A549 (cell line): ENCODE data around the gene GABBR2. TPM values are rescaled to one million over a fixed set of nuclear protein-coding genes. Genes with fewer than 3 reads are reported as not detected.

Experiments used
- ATAC-seq, 2 experiments: fragments of 200-7000 bp in 1 of 2; fragments of >200 bp in 1 of 2; cut with Nextera tagmentation in 1 of 2; cut with Tn5 transposase in 1 of 2; 3 replicates each; pipeline versions ENCODE4 v1.8.0 to v1.9.1; 2018 to 2020; ENCODE audit warnings: mild to moderate bottlenecking in 1 of 2, moderate library complexity in 1 of 2
- CTCF ChIA-PET: fragments of 300-600 bp; sonication (Branson Sonifier 250); formaldehyde crosslinking; extraction: SDS; loops from one replicate; lab custom pipeline; 2021; ENCODE audit warnings: antibody characterized with exemption, inconsistent platforms; lab: Yijun Ruan, JAX
- POLR2A ChIA-PET: fragments of 350-600 bp; formaldehyde crosslinking; extraction: SDS; loops from one replicate; lab custom pipeline; 2021; ENCODE audit warnings: antibody characterized with exemption, inconsistent platforms; lab: Yijun Ruan, JAX
- DNase-seq, 2 experiments: peaks; one replicate each; pipeline versions ENCODE4 v3.0.0 to v3.0.0-alpha.2; 2011 to 2016; ENCODE audit warnings: low read depth in 1 of 2, low spot score in 1 of 2
- FAIRE-seq: peaks from 2 replicates; lab custom pipeline; 2011; peaks lifted over from hg19 to GRCh38; lab: Jason Lieb, UNC
- H3K27ac ChIP-seq, 2 experiments: fragments of >200 bp; sonication (Bioruptor Twin); formaldehyde crosslinking; 3 replicates each; pipeline ENCODE4 v1.5.1; 2016 to 2017
- H3K4me1 ChIP-seq: fragments of >200 bp; sonication (Bioruptor Twin); formaldehyde crosslinking; 3 replicates; pipeline ENCODE4 v1.6.1; 2016
- H3K4me2 ChIP-seq: fragments of >200 bp; sonication (Bioruptor Twin); formaldehyde crosslinking; 3 replicates; pipeline ENCODE4 v1.6.1; 2016
- H3K4me3 ChIP-seq: fragments of >200 bp; sonication (Bioruptor Twin); formaldehyde crosslinking; 3 replicates; pipeline ENCODE4 v1.5.1; 2016
- H3K9me3 ChIP-seq: fragments of >200 bp; sonication (Bioruptor Twin); formaldehyde crosslinking; 3 replicates; pipeline ENCODE4 v1.6.1; 2016
- CBX8 ChIP-seq: fragments of 200-600 bp; sonication (generic); IDR thresholded peaks from 2 replicates; pipeline ENCODE4 v1.6.1; 2016
- EHF ChIP-seq: fragments of 250-450 bp; sonication (Bioruptor Pico); IDR thresholded peaks from 2 replicates; pipeline ENCODE4 v1.5.0; 2020; ENCODE audit warnings: mild to moderate bottlenecking
- EHMT2 ChIP-seq: fragments of 200-600 bp; sonication (generic); IDR thresholded peaks from 2 replicates; pipeline ENCODE4 v1.6.1; 2016; ENCODE audit warnings: antibody characterized with exemption, low read depth, mild to moderate bottlenecking, moderate library complexity
- ELK1 ChIP-seq: fragments of 150-350 bp; IDR thresholded peaks from 2 replicates; pipeline ENCODE4 v1.6.1; 2014; ENCODE audit warnings: low read depth, mild to moderate bottlenecking, low read length
- ESRRA ChIP-seq: fragments of 150-350 bp; IDR thresholded peaks from 2 replicates; pipeline ENCODE4 v1.6.1; 2014; ENCODE audit warnings: mild to moderate bottlenecking, low read length, borderline replicate concordance
- FOSB ChIP-seq: fragments of 250-450 bp; sonication (Bioruptor Pico); IDR thresholded peaks from 2 replicates; pipeline ENCODE4 v1.5.0; 2020; ENCODE audit warnings: mild to moderate bottlenecking, moderate library complexity
- FOXS1 ChIP-seq: fragments of 250-450 bp; sonication (Bioruptor Pico); IDR thresholded peaks from 2 replicates; pipeline ENCODE4 v1.5.0; 2020; ENCODE audit warnings: mild to moderate bottlenecking, moderate library complexity
- HOXA7 ChIP-seq: fragments of 250-450 bp; sonication (Bioruptor Pico); IDR thresholded peaks from 2 replicates; pipeline ENCODE4 v1.5.0; 2020; ENCODE audit warnings: mild to moderate bottlenecking, moderate library complexity
- HOXB13 ChIP-seq: fragments of 250-450 bp; sonication (Bioruptor Pico); IDR thresholded peaks from 2 replicates; pipeline ENCODE4 v1.5.0; 2020; ENCODE audit warnings: low read depth, mild to moderate bottlenecking, moderate library complexity
- HOXB5 ChIP-seq: fragments of 250-450 bp; sonication (Bioruptor Pico); IDR thresholded peaks from 2 replicates; pipeline ENCODE4 v1.5.0; 2020; ENCODE audit warnings: mild to moderate bottlenecking, moderate library complexity
- KDM1A ChIP-seq: fragments of 200-600 bp; sonication (generic); IDR thresholded peaks from 2 replicates; pipeline ENCODE4 v1.6.1; 2016; ENCODE audit warnings: low read depth, mild to moderate bottlenecking
- MAZ ChIP-seq: fragments of 150-350 bp; IDR thresholded peaks from 2 replicates; pipeline ENCODE4 v1.6.1; 2014; ENCODE audit warnings: antibody characterized with exemption, low read depth, low read length, borderline replicate concordance
- NR3C1 ChIP-seq: fragments of >200 bp; sonication (Bioruptor Twin); formaldehyde crosslinking; IDR thresholded peaks from 3 replicates; pipeline ENCODE4 v1.6.1; 2017
- RNF2 ChIP-seq: fragments of 200-600 bp; sonication (generic); IDR thresholded peaks from 2 replicates; pipeline ENCODE4 v1.6.1; 2016; ENCODE audit warnings: low read depth, mild to moderate bottlenecking, antibody characterized with exemption, moderate library complexity, borderline replicate concordance
- SMC3 ChIP-seq: fragments of >200 bp; sonication (Bioruptor Twin); formaldehyde crosslinking; IDR thresholded peaks from 3 replicates; pipeline ENCODE4 v1.6.1; 2018; ENCODE audit warnings: inconsistent platforms
- SREBF2 ChIP-seq: fragments of 450-650 bp; IDR thresholded peaks from 2 replicates; pipeline ENCODE4 v1.6.1; 2014; ENCODE audit warnings: mild to moderate bottlenecking, moderate library complexity
- TFCP2L1 ChIP-seq: fragments of 250-450 bp; sonication (Bioruptor Pico); IDR thresholded peaks from 2 replicates; pipeline ENCODE4 v1.5.0; 2021; ENCODE audit warnings: mild to moderate bottlenecking
- TP53 ChIP-seq: fragments of 250-450 bp; sonication (Bioruptor Pico); IDR thresholded peaks from 2 replicates; pipeline ENCODE4 v1.5.0; 2021; ENCODE audit warnings: mild to moderate bottlenecking, moderate library complexity
- ZNF302 ChIP-seq: fragments of 250-450 bp; sonication (Bioruptor Pico); IDR thresholded peaks from 2 replicates; pipeline ENCODE4 v1.9.0; 2021; ENCODE audit warnings: inconsistent platforms, mild to moderate bottlenecking, moderate library complexity
- WGBS: methylation state at CpG from one replicate; pipeline ENCODE4 v1.1.6; 2017; ENCODE audit errors: missing lambda C conversion rate; 5-methylcytosine and 5-hydroxymethylcytosine counted together
- polyA plus RNA-seq, 4 experiments: library from polyadenylated mRNA; depleted of rRNA in 3 of 4; stranded (reverse); fragments of >200 nt; fragmentation: RNase III in 1 of 4; extraction: RNeasy Plus Mini Kit Qiagen cat#74134 plus additional on column Dnase treatment in 1 of 4; gene quantifications; 2 replicates in 3 of 4; 3 replicates in 1 of 4; pipeline ENCODE4 v1.2.3, GENCODE V29; 2011 to 2017
- TF ChIP-seq, protein P1 (sequence below): IDR thresholded peaks from 2 replicates; pipeline ENCODE4 v1.6.1; 2012
- TF ChIP-seq, protein P2 (sequence below): fragments of 250-450 bp; sonication (Bioruptor Pico); IDR thresholded peaks from 2 replicates; pipeline ENCODE4 v1.5.0; 2020; ENCODE audit warnings: low read depth, mild to moderate bottlenecking, moderate library complexity
- TF ChIP-seq, protein P3 (sequence below): fragments of >200 bp; sonication (Bioruptor Twin); formaldehyde crosslinking; IDR thresholded peaks from 3 replicates; pipeline ENCODE4 v1.5.1; 2016

GABBR2 gene
- polyA plus RNA-seq, 2 of the 4 experiments (the other 2 are of a cell fraction): 0.08 to 0.57 TPM

GRCh38 chr9:98694943-98695342 lies 13.8 kb downstream of the GABBR2 start (continued):
- TF ChIP-seq EHF (no peak), HOXA7 (CRISPR knock-in tag) (no peak), FOSB (CRISPR knock-in tag) (no peak), HOXB13 (CRISPR knock-in tag) (no peak), EHMT2 (no peak), RNF2 (no peak), ESRRA (no peak)
- TF ChIP-seq, protein P1, sequence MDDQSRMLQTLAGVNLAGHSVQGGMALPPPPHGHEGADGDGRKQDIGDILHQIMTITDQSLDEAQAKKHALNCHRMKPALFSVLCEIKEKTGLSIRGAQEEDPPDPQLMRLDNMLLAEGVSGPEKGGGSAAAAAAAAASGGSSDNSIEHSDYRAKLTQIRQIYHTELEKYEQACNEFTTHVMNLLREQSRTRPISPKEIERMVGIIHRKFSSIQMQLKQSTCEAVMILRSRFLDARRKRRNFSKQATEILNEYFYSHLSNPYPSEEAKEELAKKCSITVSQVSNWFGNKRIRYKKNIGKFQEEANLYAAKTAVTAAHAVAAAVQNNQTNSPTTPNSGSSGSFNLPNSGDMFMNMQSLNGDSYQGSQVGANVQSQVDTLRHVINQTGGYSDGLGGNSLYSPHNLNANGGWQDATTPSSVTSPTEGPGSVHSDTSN: no peak

- Histone ChIP-seq H3K4me3 (no peak overlapping the region), H3K4me2 (no peak overlapping the region), H3K9me3 (no peaks in the 10 kb centered on the region), H3K4me1 (no peaks in the 10 kb centered on the region), H3K27ac (no peak overlapping the region)
- CTCF ChIA-PET: interaction anchor here (0.6 kb wide), 1 partner anchor 602 kb away, joined by 3 read pairs; no protein-coding TSS in a partner anchor
- TF ChIP-seq CBX8: no peak
- TF ChIP-seq HOXA7 (CRISPR knock-in tag): no peak
- TF ChIP-seq, protein P2, sequence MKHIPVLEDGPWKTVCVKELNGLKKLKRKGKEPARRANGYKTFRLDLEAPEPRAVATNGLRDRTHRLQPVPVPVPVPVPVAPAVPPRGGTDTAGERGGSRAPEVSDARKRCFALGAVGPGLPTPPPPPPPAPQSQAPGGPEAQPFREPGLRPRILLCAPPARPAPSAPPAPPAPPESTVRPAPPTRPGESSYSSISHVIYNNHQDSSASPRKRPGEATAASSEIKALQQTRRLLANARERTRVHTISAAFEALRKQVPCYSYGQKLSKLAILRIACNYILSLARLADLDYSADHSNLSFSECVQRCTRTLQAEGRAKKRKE (CRISPR knock-in tag): no peak
- no peak for TF ChIP-seq NR3C1
- TF ChIP-seq KDM1A: no peak
- no peak for TF ChIP-seq TFCP2L1 (CRISPR knock-in tag)
- no peak for TF ChIP-seq SREBF2
- TF ChIP-seq, protein P3, sequence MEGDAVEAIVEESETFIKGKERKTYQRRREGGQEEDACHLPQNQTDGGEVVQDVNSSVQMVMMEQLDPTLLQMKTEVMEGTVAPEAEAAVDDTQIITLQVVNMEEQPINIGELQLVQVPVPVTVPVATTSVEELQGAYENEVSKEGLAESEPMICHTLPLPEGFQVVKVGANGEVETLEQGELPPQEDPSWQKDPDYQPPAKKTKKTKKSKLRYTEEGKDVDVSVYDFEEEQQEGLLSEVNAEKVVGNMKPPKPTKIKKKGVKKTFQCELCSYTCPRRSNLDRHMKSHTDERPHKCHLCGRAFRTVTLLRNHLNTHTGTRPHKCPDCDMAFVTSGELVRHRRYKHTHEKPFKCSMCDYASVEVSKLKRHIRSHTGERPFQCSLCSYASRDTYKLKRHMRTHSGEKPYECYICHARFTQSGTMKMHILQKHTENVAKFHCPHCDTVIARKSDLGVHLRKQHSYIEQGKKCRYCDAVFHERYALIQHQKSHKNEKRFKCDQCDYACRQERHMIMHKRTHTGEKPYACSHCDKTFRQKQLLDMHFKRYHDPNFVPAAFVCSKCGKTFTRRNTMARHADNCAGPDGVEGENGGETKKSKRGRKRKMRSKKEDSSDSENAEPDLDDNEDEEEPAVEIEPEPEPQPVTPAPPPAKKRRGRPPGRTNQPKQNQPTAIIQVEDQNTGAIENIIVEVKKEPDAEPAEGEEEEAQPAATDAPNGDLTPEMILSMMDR: no peak
- no peak for TF ChIP-seq ELK1
- no peak for TF ChIP-seq ZNF302 (CRISPR knock-in tag)
- TF ChIP-seq SMC3: no peak
- no peak for TF ChIP-seq HOXB5 (CRISPR knock-in tag)
- no peak for TF ChIP-seq MAZ
- DNase-seq (no peak), FAIRE-seq (no peak), ATAC-seq (no peak)
- 35% methylated on average over 7 of the region's 7 CpGs for WGBS
- POLR2A ChIA-PET: no interaction called here
These were observed 16.3 kb downstream of the GABBR2 start for GRCh38 chr9:98692392-98692791.

GRCh38 chr9:98691890-98692289 lies 16.8 kb downstream of the GABBR2 start:
- FAIRE-seq: no peak
- Histone ChIP-seq H3K4me3 (no peak overlapping the region), H3K4me1 (no peaks in the 10 kb centered on the region), H3K9me3 (no peaks in the 10 kb centered on the region), H3K4me2 (no peak overlapping the region), H3K27ac (no peak overlapping the region)
- TF ChIP-seq TP53 (CRISPR knock-in tag): no peak
- no peak for TF ChIP-seq FOXS1
- no peak for TF ChIP-seq RNF2
- ATAC-seq: no peak
- 66% methylated on average over 2 of the region's 3 CpGs for WGBS
- ChIA-PET POLR2A (no interaction called here), CTCF (interaction anchor here (0.6 to 2.5 kb wide), 2 partner anchors 15 to 602 kb away, joined by 3 to 8 read pairs; no protein-coding TSS in a partner anchor)
- no peak for DNase-seq
